Neural progenitor cell (in vitro differentiated cells): ENCODE measurements around the gene GPLD1. TPM values are rescaled to one million over a fixed set of nuclear protein-coding genes. Genes with fewer than 3 reads are reported as not detected.

ENCODE experiments used
- DNase-seq: peaks from one replicate; pipeline ENCODE4 v3.0.0-alpha.2; 2016; ENCODE audit warnings: low spot score
- H2AFZ ChIP-seq: fragments of 200-600 bp; sonication (generic); replicated peaks from 2 replicates; pipeline ENCODE4 v1.6.1; 2016; ENCODE audit warnings: antibody characterized with exemption
- H3F3A ChIP-seq: fragments of 200-600 bp; sonication (generic); 2 replicates; pipeline ENCODE4 v1.6.1; 2016; ENCODE audit warnings: antibody characterized with exemption, low read depth
- H3K27ac ChIP-seq: fragments of 200-600 bp; sonication (generic); 2 replicates; pipeline ENCODE4 v1.5.1; 2016; ENCODE audit warnings: mild to moderate bottlenecking
- H3K27me3 ChIP-seq: fragments of 200-600 bp; sonication (generic); 2 replicates; pipeline ENCODE4 v1.6.1; 2016; ENCODE audit warnings: mild to moderate bottlenecking, moderate library complexity
- H3K36me3 ChIP-seq: fragments of 200-600 bp; sonication (generic); 2 replicates; pipeline ENCODE4 v1.5.1; 2016
- H3K4me1 ChIP-seq: fragments of 200-600 bp; sonication (generic); 2 replicates; pipeline ENCODE4 v1.6.1; 2016; ENCODE audit warnings: mixed run types
- H3K4me2 ChIP-seq: fragments of 200-600 bp; sonication (generic); 2 replicates; pipeline ENCODE4 v1.6.1; 2016
- H3K4me3 ChIP-seq: fragments of 200-600 bp; sonication (generic); 2 replicates; pipeline ENCODE4 v1.5.1; 2016
- H3K79me2 ChIP-seq: fragments of 200-600 bp; sonication (generic); 2 replicates; pipeline ENCODE4 v1.6.1; 2016; ENCODE audit warnings: low read depth
- H3K9ac ChIP-seq: fragments of 200-600 bp; sonication (generic); 2 replicates; pipeline ENCODE4 v1.6.1; 2016
- H3K9me3 ChIP-seq: fragments of 200-600 bp; sonication (generic); 2 replicates; pipeline ENCODE4 v1.5.1; 2016; ENCODE audit warnings: low read depth
- H4K20me1 ChIP-seq: fragments of 200-600 bp; sonication (generic); 2 replicates; pipeline ENCODE4 v1.6.1; 2016; ENCODE audit warnings: low read depth
- H3K27ac Mint-ChIP-seq: 3 replicates; pipeline ENCODE4 v1.8.0; 2021; ENCODE audit warnings: mixed read lengths
- H3K27me3 Mint-ChIP-seq: 2 replicates; pipeline ENCODE4 v1.8.0; 2022; ENCODE audit warnings: low read depth, mild to moderate bottlenecking, inconsistent platforms, moderate library complexity, mixed read lengths; ENCODE audit not compliant: insufficient read depth
- H3K36me3 Mint-ChIP-seq: 3 replicates; pipeline ENCODE4 v1.8.0; 2021; ENCODE audit warnings: mixed read lengths
- H3K4me1 Mint-ChIP-seq: 3 replicates; pipeline ENCODE4 v1.8.0; 2021; ENCODE audit warnings: mixed read lengths
- H3K4me3 Mint-ChIP-seq: 3 replicates; pipeline ENCODE4 v1.8.0; 2021; ENCODE audit warnings: mild to moderate bottlenecking, moderate library complexity, mixed read lengths
- H3K9me3 Mint-ChIP-seq: 3 replicates; pipeline ENCODE4 v1.8.0; 2020; ENCODE audit warnings: mixed read lengths
- EZH2 ChIP-seq: fragments of 200-600 bp; sonication (generic); IDR thresholded peaks from 2 replicates; pipeline ENCODE4 v1.6.1; 2017; ENCODE audit warnings: antibody characterized with exemption, mild to moderate bottlenecking, moderate library complexity
- EZH2phosphoT487 ChIP-seq: fragments of 200-600 bp; sonication (generic); IDR thresholded peaks from 2 replicates; pipeline ENCODE4 v1.6.1; 2017; ENCODE audit warnings: antibody characterized with exemption
- total RNA-seq: library from RNA; depleted of rRNA; stranded (reverse); fragments of >200 nt; gene quantifications from 2 replicates; pipeline ENCODE4 v1.2.3, GENCODE V29; 2015; ENCODE audit warnings: low replicate concordance
- TF ChIP-seq, protein P1 (sequence below): fragments of 200-600 bp; sonication (generic); IDR thresholded peaks from 2 replicates; pipeline ENCODE4 v1.5.1; 2017; ENCODE audit warnings: antibody characterized with exemption, mild to moderate bottlenecking

GPLD1 gene
- total RNA-seq, 1 donor from 2014 or later = 8.3 TPM

DNA sequence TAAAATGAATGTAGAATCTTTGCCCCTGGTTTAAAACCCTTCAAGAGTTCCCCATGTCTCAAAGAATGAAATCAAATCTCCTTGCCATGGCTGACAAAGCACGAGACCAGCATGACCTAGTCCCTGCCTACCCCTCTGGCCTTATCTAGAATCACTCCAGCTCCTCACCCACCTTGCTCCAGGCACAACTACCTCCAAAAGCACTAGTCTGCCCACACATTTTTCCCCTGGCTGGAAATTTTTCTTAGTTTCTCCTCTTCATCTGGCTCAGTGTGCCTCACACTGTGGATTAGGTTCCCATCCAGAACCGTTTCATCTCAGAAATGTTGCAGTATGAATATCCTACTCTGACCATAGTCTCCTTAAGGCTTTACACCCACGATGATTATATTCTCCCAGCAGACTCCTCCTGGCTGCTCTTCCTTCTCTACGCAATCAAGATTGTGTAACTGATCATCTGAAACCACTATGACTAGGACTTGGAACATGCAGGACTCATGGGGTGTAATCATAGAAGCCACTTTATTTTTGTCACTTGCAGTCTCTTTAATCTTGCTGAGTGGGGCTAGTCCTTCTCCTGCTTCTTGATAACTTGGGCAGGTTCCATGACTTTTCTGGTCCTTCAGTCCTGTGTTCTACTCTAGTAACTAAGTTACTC lies 94.5 kb downstream of the GPLD1 start:
- peaks cover 11% of the 10 kb centered on the region for H3F3A ChIP-seq
- Mint-ChIP-seq H3K27me3 (peaks cover 9% of the 10 kb centered on the region), H3K4me3 (no peak overlapping the region), H3K4me1 (peaks cover 11% of the 10 kb centered on the region), H3K36me3 (no peaks in the 10 kb centered on the region), H3K9me3 (peaks cover 10% of the 10 kb centered on the region), H3K27ac (no peak overlapping the region)
- H2AFZ ChIP-seq = no peak overlapping the region
- H3K4me2 ChIP-seq = no peak overlapping the region
- no peaks in the 10 kb centered on the region for H3K79me2 ChIP-seq
- no peak for TF ChIP-seq EZH2
- no peak for TF ChIP-seq EZH2phosphoT487
- TF ChIP-seq, protein P1, sequence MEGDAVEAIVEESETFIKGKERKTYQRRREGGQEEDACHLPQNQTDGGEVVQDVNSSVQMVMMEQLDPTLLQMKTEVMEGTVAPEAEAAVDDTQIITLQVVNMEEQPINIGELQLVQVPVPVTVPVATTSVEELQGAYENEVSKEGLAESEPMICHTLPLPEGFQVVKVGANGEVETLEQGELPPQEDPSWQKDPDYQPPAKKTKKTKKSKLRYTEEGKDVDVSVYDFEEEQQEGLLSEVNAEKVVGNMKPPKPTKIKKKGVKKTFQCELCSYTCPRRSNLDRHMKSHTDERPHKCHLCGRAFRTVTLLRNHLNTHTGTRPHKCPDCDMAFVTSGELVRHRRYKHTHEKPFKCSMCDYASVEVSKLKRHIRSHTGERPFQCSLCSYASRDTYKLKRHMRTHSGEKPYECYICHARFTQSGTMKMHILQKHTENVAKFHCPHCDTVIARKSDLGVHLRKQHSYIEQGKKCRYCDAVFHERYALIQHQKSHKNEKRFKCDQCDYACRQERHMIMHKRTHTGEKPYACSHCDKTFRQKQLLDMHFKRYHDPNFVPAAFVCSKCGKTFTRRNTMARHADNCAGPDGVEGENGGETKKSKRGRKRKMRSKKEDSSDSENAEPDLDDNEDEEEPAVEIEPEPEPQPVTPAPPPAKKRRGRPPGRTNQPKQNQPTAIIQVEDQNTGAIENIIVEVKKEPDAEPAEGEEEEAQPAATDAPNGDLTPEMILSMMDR = no peak
- H3K4me3 ChIP-seq = no peak overlapping the region
- no peak overlapping the region for H3K27ac ChIP-seq
- H3K9ac ChIP-seq = no peak overlapping the region
- DNase-seq = no peak
- no peaks in the 10 kb centered on the region for H3K9me3 ChIP-seq
- H3K27me3 ChIP-seq = peaks cover 7% of the 10 kb centered on the region
- H3K36me3 ChIP-seq = no peaks in the 10 kb centered on the region
- peaks cover 9% of the 10 kb centered on the region for H3K4me1 ChIP-seq
- no peaks in the 10 kb centered on the region for H4K20me1 ChIP-seq

DNA sequence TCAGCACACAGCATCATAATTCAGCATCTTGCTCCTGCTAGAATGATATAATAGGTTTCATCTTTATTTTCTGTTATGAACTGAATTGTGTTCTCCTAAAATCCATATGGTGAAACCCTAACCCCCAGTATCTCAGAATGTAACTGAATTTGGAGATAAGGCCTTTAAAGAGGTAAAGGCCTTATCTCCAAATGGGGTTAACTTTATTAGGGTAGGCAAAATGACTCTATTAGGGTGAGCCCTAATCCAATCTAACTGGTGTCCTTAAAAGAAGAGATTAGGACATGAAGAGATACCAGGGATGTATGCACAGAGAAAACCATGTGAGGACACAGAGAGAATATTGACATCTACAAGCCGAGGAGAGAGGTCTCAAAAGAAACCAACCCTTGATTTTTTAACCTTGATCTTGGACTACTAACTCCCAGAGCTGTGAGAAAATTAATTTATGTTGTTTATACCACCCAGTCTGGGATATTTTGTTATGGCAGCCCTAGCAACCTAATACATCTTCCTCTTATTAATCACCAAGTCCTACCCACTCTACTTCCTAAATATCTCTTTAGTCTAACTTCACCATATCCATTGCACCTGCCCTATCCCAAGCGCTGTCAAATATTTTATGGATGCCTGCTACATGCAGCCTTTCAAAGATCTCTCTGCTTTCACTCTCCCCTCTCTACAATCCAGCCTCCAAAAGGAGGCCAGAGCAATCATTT lies 95.2 kb downstream of the GPLD1 start:
- H3K4me2 ChIP-seq = no peak overlapping the region
- no peaks in the 10 kb centered on the region for H3K79me2 ChIP-seq
- H3K9me3 Mint-ChIP-seq = peaks cover 10% of the 10 kb centered on the region
- H3K4me1 Mint-ChIP-seq = peaks cover 11% of the 10 kb centered on the region
- peaks cover under 1% of the 10 kb centered on the region for H3K27me3 ChIP-seq
- H3K36me3 Mint-ChIP-seq = no peaks in the 10 kb centered on the region
- peaks cover 9% of the 10 kb centered on the region for H3K4me1 ChIP-seq
- no peaks in the 10 kb centered on the region for H3K36me3 ChIP-seq
- no peak overlapping the region for H3K27ac Mint-ChIP-seq
- H4K20me1 ChIP-seq = no peaks in the 10 kb centered on the region
- H3K4me3 ChIP-seq = no peak overlapping the region
- no peak overlapping the region for H3K27ac ChIP-seq
- H3K9ac ChIP-seq = no peak overlapping the region
- H3K9me3 ChIP-seq = no peaks in the 10 kb centered on the region
- no peak for DNase-seq
- TF ChIP-seq EZH2phosphoT487 (no peak), EZH2 (no peak)
- TF ChIP-seq, protein P1 = no peak
- H3K4me3 Mint-ChIP-seq = no peak overlapping the region
- H2AFZ ChIP-seq = no peak overlapping the region
- H3K27me3 Mint-ChIP-seq = peaks cover 5% of the 10 kb centered on the region
- peaks cover 9% of the 10 kb centered on the region for H3F3A ChIP-seq

DNA sequence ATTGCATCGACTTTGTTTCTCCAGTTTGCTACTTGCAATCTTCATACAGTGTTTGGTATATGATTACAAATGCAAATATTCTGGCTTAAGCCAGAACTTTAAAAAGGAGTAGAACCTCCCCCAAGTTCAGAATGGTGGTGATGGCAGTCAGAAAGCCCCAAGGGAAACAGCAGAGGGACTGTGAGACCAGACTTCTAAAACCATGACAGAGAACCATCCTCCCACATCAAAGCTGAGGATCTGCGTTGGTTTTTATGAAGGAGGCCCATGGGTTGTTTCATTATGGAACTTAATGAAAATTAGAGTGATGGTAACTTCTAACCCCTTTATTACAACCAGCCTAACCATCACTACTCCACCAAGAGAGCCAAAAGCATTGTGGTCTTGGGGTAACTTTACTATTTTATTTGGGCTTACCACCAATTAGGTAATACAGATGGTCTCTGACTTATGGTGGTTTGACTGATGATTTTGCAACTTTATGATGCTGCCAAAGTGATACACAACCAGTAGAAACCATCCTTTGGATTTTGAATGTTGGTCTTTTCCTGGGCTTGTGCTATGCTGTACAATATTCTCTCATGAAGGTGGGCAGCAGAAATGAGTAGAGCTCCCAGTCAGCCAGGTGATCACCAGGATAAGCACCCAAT lies 97.5 kb downstream of the GPLD1 start:
- Histone ChIP-seq H2AFZ (no peak overlapping the region), H3K9ac (no peak overlapping the region), H3K79me2 (no peaks in the 10 kb centered on the region), H4K20me1 (no peaks in the 10 kb centered on the region), H3K4me1 (no peaks in the 10 kb centered on the region), H3K9me3 (no peaks in the 10 kb centered on the region), H3K4me2 (no peak overlapping the region), H3K36me3 (no peaks in the 10 kb centered on the region), H3K27me3 (no peaks in the 10 kb centered on the region), H3K27ac (no peak overlapping the region), H3F3A (no peaks in the 10 kb centered on the region), H3K4me3 (no peak overlapping the region)
- Mint-ChIP-seq H3K27me3 (no peaks in the 10 kb centered on the region), H3K36me3 (no peaks in the 10 kb centered on the region), H3K9me3 (peaks cover 8% of the 10 kb centered on the region), H3K27ac (no peak overlapping the region), H3K4me1 (no peaks in the 10 kb centered on the region), H3K4me3 (no peak overlapping the region)
- no peak for DNase-seq
- TF ChIP-seq, protein P1 = no peak
- TF ChIP-seq EZH2phosphoT487 (no peak), EZH2 (no peak)
